DMS53 treated with DMSO at 0.1 percent for 48 hours (cell line): Measurements from ENCODE around the gene FHIT.

Experiments used
- DNase-seq: peaks from one replicate; lab custom pipeline; 2025; ENCODE audit not compliant: unreplicated experiment; lab: John Stamatoyannopoulos, UW

Gene FHIT

DNA sequence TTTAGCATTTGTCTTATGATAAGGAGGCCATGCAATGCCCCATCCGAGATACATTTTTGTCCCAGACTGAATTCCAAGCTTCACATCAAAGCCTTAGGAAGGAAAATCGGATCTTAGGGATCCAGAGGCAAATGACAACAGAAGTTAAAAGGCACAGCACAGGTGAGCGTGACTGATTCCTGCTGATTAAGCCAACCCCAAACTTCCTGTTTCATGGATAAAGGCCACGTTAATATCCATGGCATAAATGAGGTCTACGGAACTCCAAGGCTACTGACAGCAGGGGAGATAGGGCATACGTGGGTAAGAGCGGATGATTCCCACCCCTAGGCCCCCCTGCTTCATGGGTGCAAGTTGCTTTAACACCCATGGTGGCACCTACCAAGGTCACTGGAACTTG is 471.6 kb downstream of the FHIT start:
- no peak for DNase-seq

DNA sequence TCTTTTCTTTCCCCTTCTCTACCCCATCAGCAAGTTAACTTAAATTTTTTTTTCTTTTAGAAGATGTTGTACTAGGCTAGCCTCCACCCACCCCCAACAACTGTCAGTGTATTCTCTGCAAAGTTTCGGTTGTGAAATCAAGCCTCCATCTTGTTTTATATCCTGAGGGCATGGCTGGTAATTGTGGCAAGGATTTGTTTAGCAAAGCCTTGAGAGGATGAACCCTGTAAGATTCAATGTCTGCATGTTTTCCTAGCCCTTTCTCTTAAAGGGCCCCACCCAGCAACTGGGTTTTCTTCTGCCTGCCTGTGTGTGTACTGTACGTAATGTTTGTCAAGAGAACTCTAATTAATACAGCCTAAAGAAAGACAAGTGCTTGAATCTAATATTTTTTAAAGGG is 475.3 kb downstream of the FHIT start:
- no peak for DNase-seq

DNA sequence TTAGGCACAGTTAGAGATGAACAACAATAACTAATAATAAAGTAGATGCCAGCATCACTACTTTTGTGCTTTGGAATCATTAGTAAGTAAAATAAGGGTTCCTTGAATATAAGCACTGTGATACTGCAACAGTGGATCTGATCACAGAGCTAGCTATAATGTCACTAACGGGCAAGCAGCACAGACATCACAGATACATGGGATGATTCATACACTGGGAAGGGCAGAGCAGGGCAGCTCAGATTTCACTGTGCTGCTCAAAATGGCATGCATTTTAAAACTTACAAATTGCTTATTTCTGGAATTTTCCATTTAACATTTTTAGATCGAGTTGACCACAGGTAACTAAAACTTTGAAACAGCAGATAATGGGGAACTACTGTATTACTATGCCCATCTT is 476.6 kb downstream of the FHIT start:
- no peak for DNase-seq

DNA sequence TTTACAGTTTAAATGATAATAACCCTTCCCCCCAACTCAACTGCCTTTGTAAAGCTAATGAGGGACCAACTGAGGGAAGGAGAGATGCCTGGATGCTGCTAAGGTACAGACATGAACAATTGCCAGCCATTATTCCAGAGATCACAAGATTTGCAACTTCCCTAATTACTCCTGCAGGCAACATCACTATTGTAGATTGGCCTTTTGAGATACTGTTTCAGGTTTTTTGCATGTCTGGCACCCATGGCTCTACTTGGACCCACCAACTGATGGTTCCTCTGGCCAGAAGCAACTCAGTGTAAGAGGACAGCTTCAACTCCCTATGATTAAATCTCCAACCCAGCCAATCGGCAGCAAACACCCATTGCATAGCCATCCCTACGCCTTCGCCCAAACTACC is 478.7 kb downstream of the FHIT start:
- DNase-seq: no peak

DNA sequence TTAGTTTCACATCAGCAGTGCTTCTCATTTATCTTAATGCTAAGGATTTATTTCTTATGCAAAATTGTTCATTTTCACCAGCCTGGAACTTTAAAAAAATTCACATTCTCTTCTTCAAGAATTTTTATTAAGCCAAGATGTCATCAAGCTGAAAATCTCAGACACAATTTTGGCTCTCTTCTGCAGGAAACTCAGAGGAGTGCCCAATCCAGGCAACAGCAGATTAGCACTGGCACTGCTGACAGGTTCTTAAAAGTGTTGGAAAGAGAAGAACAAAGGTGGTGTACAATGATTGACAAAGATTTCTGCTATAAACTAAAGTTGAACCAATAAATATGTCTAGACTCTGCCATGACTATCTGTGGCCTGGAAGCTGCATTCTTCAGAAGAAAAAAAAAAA is 479.5 kb downstream of the FHIT start:
- DNase-seq: no peak

DNA sequence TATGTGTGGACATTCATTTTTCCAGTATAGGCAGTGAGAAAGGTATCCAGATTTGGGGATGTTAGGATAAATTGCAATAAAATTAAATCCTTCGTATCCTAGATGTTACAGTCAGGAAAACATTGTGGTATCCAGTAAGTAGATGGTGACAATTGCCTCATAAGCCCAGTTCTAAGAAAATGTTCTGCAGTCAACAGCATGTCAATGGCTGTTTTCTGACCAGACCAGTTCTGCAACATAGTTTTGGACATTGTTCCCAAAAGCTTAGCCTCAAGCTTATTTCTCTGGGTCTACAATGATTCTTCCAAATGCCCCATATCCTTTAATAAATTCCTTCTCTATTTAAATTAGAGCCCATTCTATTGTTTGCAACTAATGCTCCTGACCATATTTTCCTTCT is 480.7 kb downstream of the FHIT start:
- no peak for DNase-seq

DNA sequence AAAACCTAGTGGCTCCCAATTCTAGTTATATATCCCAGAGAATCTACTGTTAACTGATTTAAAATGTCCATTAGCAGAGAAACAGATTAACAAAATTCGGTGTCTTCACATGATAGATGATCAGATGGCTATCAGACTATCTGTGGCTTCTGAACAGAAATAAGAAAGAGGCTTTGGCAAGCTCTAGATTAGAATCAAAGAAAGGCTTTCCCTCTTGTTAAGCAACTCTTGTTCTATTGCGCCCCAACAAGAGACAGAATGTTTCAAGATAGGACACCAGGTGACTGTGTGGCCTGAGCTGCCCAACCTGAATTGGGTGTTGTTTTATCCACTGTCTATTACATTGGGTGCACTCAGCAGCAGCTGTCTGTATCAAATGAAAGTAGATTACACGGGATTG is 483.7 kb downstream of the FHIT start:
- no peak for DNase-seq

DNA sequence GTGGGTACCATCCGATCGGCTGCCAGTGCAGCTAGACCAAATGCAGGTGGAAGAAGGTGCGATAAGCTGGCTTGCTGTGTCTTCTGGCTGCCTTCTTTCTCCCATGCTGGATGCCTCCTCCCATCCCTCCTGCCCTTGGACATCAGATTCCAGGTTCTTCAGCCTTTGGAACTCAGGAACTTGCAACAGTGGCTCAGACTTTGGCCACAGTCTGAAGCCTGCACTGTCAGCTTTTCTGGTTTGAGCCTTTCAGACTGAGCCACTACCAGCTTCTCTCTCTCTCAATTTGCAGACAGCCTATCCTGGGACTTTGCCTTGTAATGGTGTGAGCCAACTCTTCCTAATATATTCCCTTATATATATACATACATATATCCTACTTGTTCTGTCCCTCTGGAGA is 485.5 kb downstream of the FHIT start:
- DNase-seq: no peak

DNA sequence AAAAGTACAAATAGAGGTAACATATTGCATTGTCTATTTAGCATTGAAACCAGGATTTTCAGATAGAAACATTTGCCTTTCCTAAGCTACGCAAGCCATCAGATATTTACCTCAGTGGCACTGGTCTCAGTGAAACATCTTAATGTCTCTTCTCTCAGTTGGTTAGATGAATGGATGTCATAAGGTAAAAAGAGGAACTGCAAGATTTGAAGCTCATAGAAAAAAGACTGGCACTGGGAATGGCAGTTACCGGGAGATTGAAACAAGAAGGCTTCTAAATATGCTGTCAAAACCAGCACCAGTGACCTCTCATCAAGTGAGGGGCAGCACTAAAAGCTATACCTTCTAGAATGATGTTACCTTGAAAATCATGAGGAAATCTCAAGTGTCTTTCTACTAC is 486.4 kb downstream of the FHIT start:
- DNase-seq: no peak

DNA sequence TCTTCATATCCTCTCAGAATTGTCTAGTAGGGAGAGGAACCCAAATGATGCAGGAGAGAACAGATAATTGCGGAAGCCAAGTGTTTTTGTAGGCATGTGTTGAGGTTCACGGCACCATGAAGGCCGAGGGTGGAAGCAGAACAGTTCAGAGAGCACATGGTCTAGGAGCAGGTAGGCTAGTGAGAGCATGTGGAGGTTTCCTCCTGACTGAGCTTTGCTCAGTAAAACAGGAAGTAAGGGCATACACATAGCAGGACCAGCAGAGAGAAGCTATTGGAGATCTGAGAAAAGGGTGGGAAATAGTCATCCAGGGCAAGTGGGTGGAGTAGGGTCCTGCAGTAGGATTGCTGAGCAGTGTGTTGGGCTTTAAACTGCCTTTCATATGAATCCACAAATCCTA is 491.1 kb downstream of the FHIT start:
- no peak for DNase-seq

DNA sequence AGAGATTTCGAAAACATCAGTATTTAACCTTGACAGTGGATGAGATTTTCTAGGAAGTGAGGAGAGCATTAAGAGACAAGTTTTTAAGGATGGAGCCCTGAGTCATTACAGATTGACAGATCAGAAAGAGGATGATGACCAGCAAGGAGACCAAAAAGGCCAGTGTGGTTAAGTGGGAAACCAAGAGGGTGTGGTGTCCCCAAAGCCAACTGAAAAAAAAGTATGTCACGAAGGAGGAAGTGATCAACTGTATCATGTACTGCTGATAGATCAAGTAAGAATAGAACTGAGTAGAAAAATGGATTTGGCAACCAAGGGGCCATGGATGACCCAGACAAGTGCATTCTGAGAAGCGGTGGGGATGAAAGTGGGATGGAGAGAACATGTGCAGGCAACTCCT is 491.8 kb downstream of the FHIT start:
- DNase-seq: no peak

DNA sequence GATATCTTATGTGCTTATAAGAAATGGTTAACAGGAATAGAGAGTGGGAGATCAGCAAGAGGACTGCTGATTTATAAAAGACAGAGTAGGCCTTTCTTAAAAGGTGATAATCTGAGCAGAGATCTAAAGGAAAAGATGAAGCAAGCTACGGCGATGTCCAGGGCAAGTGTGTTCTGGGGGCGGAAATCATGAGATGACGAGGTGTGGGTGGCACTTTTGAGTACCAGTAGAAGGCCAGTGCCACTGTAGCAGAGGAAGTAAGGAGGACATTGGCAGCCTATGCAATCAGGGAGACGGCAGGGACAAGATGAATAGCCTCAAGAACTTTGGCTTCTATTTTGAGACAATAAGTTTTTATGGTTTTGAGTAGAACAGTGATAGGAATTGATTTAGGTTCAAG is 492.4 kb downstream of the FHIT start:
- no peak for DNase-seq

DNA sequence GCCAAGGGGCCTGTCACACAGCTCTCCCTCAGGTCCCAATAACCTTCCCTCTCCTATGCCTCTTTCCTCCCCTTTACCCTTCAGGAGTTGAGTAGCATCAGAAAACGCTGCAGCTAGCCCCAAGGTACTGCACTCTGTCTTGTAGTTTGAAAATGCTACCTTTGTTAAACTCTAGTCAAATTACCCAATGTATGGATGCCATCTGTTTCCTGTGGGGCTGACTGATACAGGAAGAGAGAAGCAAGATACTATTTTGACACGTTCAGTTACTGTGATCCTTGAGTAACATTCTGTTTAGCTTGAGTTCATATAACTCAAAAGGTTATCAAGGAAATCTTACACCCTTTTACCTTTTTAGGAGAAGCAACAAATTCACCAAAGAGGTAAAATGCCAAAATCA is 493.1 kb downstream of the FHIT start:
- no peak for DNase-seq

DNA sequence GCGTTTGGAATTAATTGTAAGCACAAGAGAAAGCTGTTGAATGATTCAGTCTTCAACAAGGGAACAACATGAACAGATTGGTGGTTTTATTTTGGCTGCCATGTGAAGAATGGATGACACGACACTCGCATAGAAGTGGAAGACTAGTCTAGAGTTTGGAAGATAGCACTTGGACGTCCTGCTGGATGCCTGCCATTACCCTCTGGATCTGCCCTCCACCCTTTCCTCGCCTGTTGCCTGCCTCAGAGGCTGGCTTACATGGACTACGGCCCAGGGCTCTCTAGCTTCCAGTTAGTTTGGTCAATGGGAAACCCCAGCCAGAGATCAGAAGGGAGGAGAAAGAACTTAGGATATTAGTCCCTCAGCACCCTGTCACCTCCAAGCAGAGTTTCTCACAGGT is 493.5 kb downstream of the FHIT start:
- no peak for DNase-seq

DNA sequence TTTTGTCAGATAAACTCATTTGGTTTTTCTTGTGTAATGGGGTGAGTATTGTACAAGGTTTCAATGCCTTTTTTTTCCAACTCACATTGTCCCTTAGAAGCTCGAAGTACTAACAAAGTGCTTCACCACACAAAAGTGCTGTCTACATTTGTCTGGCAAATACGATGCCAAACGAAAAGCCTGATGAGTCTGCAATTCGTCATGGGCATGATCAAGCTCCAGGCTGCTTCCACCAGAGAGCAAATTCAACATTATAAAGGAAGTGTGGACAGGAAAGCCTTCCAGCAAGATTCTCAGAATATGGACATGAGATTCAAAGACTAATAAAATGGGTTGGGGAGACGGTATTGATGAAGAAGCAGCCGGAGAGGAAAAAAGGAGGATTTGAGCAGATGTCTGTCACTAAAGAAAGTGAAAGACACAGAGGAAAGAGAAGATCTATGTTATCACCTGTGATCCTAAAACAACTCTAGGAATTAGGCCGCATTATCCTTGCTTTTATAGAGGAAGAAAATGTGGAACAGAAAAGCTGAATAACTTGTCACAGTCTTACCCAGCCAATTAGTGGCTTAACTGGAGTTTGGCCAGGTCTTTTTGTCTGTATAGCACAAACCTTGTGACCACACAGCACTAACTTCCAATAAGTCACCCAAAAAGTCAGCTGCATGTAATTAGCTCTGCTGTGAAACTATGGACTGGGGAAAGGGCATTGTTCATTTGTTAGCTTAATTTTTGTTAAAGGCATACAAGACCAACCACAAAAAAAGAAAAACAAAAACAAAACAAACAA is 494.8 kb downstream of the FHIT start:
- DNase-seq: no peak

DNA sequence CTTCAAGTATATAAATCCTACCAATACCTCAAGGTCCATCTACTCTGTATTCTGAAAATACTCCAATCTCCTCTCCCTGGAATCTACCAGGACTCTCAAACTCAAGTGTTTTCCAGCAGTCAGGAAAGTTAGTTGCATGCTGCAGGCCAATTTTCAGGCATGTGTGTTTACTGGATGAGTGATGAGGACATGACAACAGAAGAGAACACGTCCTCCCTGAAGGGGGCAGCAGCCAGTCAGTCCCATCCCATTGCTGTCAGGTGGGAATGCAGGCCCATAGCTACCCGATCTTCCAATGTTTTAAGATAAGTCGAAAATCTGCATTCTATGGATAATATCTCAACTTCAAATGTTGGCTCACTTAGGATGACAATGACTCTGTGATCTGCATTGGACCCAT is 496.2 kb downstream of the FHIT start:
- DNase-seq: no peak

DNA sequence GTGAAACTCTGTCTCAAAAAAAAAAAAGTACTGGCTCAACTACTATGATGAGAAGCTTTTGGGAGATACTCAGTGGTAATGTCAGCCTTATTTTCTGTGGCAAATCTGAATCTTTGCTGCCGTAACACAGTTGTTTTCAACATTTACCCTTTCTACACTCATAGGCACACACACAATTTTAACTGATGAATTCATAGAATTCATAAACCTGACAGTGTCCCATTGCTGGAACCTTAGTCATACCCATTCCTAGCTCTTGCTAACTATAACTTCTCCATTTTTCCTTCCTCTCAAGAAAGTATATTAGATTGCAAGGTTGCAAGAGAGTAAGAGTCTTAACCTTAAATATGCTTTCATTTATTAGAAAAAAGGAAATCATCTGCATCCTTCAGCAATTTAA is 496.6 kb downstream of the FHIT start:
- no peak for DNase-seq

DNA sequence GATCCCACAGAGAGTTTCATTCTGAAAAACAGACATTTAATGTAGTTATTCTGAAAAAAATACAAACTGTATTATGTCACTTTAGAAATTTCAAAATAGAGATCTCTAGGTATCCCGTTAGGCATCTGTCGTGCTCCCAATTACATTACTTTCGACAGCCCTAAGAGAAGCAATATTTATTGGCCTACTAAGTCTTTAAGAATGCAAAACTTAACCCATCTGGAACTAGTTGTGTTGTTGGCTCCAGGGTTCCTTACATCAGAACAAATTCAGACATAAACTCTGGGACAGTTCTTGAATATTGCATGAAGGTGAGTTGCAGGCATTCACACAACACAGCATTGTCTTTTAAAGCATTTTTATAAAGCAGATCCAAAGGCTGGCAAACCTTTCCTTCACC is 498.4 kb downstream of the FHIT start:
- DNase-seq: no peak

DNA sequence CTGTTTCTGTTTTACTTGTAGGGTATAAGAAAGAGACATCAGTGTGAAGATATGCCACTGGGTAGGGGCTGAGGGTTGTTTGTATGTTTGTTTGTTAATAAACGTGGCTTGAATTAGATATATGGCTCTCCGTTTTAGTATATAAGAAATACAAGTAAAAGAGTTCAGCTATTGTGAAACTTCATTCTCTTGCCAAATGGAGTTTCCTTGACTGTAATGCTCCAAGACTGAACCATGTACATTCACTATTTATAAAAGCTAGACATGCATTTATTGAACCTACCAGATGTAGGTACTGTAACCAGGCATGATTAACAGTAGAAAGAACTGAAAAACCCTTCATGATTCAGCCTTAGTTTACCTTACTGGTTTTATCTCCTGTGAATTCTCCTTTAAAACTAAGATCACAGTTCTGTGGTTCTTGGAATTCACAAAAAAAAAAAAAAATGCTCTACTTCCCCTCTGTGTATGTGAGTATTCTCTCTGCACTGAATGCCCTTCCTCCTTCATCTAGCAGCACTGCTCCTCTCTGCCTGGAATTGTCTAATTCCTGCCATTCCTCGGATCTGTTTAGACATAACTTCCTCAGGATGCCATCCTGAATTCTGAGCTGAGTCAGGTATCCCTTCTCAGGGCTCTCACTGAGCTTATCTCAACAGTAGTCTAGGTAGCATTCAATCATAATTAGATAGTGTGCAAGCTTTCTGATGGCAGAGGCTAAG is 504.4 kb downstream of the FHIT start:
- DNase-seq: no peak

DNA sequence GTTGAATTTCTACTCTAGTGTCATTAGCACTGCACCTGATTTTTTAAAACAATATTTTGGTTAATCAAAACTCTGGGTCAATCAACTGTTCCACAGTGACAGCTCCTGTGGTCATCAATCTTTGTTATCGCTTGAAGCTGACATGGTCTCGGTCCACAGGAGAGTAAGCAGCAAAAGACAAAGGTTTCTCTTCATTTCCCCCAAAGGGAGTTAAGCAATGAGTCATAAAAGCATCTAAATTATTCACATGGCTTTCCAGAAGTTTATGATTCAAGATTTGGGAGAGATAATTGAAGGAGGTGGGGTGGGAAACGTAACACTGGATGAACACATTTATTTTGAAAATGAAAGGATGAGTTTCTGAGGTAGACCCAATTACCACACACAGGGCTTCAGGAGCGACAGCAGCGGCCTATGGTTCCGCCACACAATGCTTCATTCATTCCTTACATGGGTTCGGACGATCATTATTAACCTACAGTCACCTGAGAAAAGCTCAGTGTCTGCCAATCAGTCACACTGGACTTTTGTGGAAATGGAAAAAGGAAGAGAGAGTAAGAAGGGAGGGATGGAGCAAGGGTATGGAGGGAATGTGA is 505.1 kb downstream of the FHIT start:
- DNase-seq: no peak

DNA sequence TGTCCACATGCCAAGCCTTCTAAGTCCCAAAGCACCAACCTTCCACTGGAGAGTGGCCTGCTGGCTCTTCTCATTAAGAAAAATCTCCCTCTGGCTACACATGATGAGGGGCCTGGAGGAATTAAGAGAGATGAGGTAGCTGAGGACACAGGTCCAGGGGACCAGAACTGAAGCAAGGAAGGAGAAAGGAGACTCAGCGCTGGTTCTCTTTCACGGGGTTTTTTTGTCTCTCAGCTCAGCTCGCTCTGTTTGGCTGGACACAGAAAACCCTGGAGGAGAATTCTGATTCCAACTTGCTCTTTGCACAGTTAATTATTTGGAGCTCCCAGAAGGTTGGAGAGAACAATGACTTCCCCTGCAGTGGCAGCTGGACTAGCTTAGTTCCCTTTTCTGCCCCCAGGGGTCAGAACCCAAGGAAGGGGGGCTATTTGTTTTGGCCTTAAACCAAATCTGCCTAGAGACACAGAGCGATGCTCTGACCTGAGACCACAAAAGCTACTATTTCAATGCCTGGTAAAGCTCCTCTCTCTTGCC is 507.6 kb downstream of the FHIT start:
- DNase-seq: no peak

DNA sequence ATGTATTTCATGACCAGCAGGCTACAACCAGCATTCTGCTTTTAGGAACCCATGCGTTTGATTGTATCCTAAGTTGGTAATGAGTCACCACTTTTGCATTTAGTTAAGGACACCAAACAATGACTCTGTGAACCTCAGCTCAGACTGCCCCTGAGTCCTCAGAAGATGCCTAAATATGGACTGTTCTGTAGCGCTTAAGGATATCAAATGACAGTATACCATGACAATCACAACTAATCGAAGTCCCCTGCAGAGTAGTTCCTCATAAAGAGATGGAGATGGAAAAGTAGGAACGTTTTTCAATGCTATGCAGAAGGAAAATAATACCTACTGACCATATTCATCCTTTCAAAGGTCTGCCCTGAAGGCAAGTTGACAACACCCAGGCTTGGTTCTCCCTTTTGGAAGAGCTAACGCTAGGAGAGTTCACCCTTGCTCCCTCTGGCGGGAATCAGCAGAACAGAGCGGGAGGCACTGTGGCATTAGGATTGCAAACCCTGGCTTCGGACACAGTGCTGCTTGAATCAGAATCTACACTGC is 508.6 kb downstream of the FHIT start:
- no peak for DNase-seq
